ENCODE results near the gene IGF1R.

The IGF1R gene

DNA sequence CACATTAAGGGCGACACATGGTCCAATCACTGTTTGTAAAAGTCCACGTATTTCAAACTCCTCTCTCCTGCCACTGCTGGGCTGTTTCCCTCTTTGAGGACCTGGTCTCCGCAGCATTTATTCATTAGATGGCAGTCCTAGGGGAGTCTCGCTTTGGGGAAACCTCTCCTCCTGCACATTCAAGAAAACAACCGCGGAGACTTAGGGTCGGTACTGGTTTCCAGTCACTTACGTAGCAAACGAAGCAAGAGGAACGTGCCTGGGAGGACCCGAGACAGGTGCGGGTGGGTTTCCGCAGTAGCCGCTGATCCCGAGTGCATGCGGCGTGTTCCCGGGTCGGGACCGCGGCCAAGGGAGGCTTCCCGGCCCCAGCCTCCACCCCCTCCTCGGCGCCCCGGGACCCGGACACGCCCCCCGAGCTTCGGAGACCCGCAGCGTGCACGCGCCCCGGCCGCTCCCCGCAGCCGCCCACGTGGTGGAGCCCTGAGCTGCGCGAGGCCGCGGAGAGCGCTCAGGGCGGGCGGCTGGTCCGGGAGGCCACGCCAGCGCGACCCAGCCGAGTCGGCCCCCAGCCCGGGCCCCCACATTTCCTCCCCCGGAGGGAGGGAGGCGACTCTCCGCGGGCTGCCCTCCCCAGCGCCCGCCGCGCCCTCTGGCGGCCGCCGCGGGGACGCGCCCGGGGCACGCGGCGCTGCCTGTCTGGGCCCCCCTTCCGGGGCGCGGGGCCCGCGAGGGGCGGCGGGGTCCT lies 1.1 kb upstream of the IGF1R start:
- Histone ChIP-seq H3K36me3 (ENCODE audit: control insufficient read depth in 5 of 5, insufficient read depth in 5 of 5, low read length in 5 of 5) (no peaks in the 10 kb centered on the region), H3K27me3 (ENCODE audit: control insufficient read depth in 5 of 5, insufficient read depth in 4 of 5, low read length in 5 of 5) (peaks cover 4 to 31% (median 25%) of the 10 kb centered on the region in 5 donors), H3K4me1 (ENCODE audit: control insufficient read depth in 5 of 5, insufficient read depth in 5 of 5, low read length in 5 of 5) (peaks cover 0 to 32% (median 26%) of the 10 kb centered on the region in 5 donors), H3K9ac (ENCODE audit: low read length in 5 of 5) (peak overlapping the region in 2 of 5 donors; percentile 8 to 37), H3K4me3 (ENCODE audit: low read depth in 1 of 5, low read length in 5 of 5) (peak overlapping the region; percentile 68 to 80 (median 73)), H3K9me3 (ENCODE audit: control insufficient read depth in 5 of 5, low read length in 5 of 5) (no peaks in the 10 kb centered on the region), H3K27ac (ENCODE audit: low read depth, low read length) (no peak overlapping the region)

DNA sequence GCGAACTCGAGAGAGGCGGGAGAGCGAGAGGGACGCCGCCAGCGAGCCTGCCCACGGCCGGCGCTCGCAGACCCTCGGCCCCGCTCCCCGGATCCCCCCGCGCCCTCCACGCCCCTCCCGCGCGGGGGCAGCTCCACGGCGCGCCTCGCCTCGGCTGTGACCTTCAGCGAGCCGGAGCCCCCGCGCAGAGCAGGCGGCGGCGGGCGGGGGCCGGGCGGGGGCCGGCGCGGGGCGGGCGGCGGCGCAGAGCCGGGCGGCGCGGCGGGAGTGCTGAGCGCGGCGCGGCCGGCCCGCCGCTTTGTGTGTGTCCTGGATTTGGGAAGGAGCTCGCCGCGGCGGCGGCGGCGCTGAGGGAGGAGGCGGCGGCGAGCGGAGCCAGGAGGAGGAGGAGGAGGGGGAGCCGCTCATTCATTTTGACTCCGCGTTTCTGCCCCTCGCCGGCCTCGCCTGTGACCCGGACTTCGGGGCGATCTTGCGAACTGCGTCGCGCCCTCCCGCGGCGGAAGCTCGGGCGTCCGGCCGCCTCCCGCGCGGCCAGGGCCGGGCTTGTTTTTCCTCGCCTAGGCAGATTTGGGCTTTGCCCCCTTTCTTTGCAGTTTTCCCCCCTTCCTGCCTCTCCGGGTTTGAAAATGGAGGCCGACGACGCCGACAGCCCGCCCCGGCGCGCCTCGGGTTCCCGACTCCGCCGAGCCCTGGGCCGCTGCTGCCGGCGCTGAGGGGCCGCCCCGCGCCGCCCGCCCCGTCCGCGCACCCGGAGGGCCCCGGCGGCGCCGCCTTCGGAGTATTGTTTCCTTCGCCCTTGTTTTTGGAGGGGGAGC lies 524 bp downstream of the IGF1R start:
- H3K27ac ChIP-seq (ENCODE audit: low read depth, low read length): no peak overlapping the region
- peak overlapping the region in 4 of 5 donors; percentile 22 to 77 (median 46) for H3K9ac ChIP-seq (ENCODE audit: low read length in 5 of 5)
- H3K4me3 ChIP-seq (ENCODE audit: low read depth in 1 of 5, low read length in 5 of 5): peak overlapping the region in 4 of 5 donors; percentile 68 to 80 (median 75)
- H3K27me3 ChIP-seq (ENCODE audit: control insufficient read depth in 5 of 5, insufficient read depth in 4 of 5, low read length in 5 of 5): peaks cover 4 to 33% (median 23%) of the 10 kb centered on the region in 5 donors
- H3K9me3 ChIP-seq (ENCODE audit: control insufficient read depth in 5 of 5, low read length in 5 of 5): no peaks in the 10 kb centered on the region
- no peaks in the 10 kb centered on the region for H3K36me3 ChIP-seq (ENCODE audit: control insufficient read depth in 5 of 5, insufficient read depth in 5 of 5, low read length in 5 of 5)
- peaks cover 0 to 37% (median 28%) of the 10 kb centered on the region in 5 donors for H3K4me1 ChIP-seq (ENCODE audit: control insufficient read depth in 5 of 5, insufficient read depth in 5 of 5, low read length in 5 of 5)

DNA sequence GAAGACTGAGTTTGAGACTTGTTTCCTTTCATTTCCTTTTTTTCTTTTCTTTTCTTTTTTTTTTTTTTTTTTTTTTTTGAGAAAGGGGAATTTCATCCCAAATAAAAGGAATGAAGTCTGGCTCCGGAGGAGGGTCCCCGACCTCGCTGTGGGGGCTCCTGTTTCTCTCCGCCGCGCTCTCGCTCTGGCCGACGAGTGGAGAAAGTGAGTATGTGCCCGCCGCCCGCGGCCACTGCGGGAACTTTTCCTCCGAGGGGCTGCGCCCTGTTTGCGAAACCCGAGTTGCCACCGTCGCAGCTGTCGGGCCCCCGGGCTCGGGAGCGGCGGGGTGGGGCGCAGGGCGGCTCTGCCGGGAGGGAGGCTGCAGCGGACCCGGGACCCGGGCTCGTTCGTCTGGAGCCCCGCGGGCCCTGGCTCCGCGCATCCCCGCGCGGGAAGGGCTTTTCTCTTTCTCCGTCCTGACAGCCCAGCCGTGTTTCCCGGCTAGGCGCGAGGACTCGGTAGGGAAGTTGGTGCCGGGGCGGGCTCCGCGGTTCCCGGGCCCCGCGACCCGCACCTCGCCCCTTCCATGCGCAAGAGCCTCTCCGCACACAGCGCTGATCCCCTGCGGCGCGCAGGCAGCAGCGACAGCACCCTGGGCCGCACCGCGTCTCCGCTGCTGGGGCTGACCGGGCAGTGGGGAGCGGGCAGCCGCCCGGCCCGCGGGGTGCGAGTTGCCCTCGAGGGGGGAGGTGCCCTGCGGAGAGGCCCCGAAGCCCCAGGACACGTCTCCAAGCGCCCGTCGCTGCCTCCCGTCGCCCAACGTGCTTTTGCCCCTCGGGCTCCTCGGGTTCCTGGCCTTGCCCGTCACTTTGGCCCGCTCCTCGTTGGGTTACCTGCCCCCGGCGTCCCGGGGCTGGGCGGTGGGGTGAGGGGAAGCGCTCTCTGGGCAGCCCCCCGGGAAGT lies 1.4 kb downstream of the IGF1R start:
- Histone ChIP-seq H3K27ac (ENCODE audit: low read depth, low read length) (peak overlapping the region; percentile 30), H3K4me3 (ENCODE audit: low read depth in 1 of 5, low read length in 5 of 5) (peak overlapping the region in 4 of 5 donors; percentile 68 to 80 (median 75)), H3K27me3 (ENCODE audit: control insufficient read depth in 5 of 5, insufficient read depth in 4 of 5, low read length in 5 of 5) (peaks cover 4 to 33% (median 16%) of the 10 kb centered on the region in 5 donors), H3K9ac (ENCODE audit: low read length in 5 of 5) (peak overlapping the region in 3 of 5 donors; percentile 22 to 74 (median 60)), H3K9me3 (ENCODE audit: control insufficient read depth in 5 of 5, low read length in 5 of 5) (no peaks in the 10 kb centered on the region), H3K4me1 (ENCODE audit: control insufficient read depth in 5 of 5, insufficient read depth in 5 of 5, low read length in 5 of 5) (peaks cover 0 to 40% (median 28%) of the 10 kb centered on the region in 5 donors), H3K36me3 (ENCODE audit: control insufficient read depth in 5 of 5, insufficient read depth in 5 of 5, low read length in 5 of 5) (no peaks in the 10 kb centered on the region)

DNA sequence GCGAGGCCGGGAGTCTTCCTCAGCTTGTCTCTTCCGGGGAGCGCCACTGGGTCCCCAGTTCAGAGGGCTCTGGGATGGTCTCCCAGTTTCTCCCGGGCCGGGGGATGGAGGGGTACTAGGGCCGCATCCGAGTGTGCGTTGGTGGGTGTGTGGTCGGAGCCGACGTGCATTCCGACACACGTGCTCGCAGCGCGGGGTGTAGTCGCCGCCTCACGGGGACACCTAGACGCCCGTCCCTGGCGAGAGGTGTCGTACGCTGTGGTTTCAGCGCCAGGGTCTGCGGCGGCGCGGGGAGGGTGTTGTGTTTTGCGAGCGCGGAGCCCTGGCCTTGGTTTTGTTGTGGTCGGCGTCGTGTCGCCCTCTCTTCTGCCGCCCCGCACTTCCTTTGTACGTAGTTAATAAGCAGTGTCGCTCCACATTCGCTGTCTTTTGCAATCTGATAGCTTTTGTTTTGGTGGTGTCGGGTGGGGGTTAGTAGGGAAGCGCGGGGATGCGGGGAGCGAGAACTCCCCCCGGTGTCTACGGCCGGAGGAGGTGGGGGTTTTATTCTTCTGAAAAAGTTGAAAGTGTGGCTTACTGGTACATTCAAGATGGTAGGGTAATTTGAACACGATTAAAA lies 2.2 kb downstream of the IGF1R start:
- no peaks in the 10 kb centered on the region for H3K36me3 ChIP-seq (ENCODE audit: control insufficient read depth in 5 of 5, insufficient read depth in 5 of 5, low read length in 5 of 5)
- no peaks in the 10 kb centered on the region for H3K9me3 ChIP-seq (ENCODE audit: control insufficient read depth in 5 of 5, low read length in 5 of 5)
- peak overlapping the region; percentile 64 to 80 (median 74) for H3K4me3 ChIP-seq (ENCODE audit: low read depth in 1 of 5, low read length in 5 of 5)
- peak overlapping the region; percentile 50 for H3K27ac ChIP-seq (ENCODE audit: low read depth, low read length)
- peaks cover 4 to 33% (median 16%) of the 10 kb centered on the region in 5 donors for H3K27me3 ChIP-seq (ENCODE audit: control insufficient read depth in 5 of 5, insufficient read depth in 4 of 5, low read length in 5 of 5)
- peaks cover 0 to 42% (median 28%) of the 10 kb centered on the region in 5 donors for H3K4me1 ChIP-seq (ENCODE audit: control insufficient read depth in 5 of 5, insufficient read depth in 5 of 5, low read length in 5 of 5)
- peak overlapping the region in 4 of 5 donors; percentile 13 to 74 (median 41) for H3K9ac ChIP-seq (ENCODE audit: low read length in 5 of 5)

- Histone ChIP-seq H3K4me3 (ENCODE audit: low read depth in 1 of 5, low read length in 5 of 5) (peak overlapping the region; percentile 64 to 80 (median 74)), H3K9me3 (ENCODE audit: control insufficient read depth in 5 of 5, low read length in 5 of 5) (no peaks in the 10 kb centered on the region), H3K4me1 (ENCODE audit: control insufficient read depth in 5 of 5, insufficient read depth in 5 of 5, low read length in 5 of 5) (peaks cover 0 to 42% (median 28%) of the 10 kb centered on the region in 5 donors), H3K9ac (ENCODE audit: low read length in 5 of 5) (peak overlapping the region; percentile 13 to 74 (median 28)), H3K27me3 (ENCODE audit: control insufficient read depth in 5 of 5, insufficient read depth in 4 of 5, low read length in 5 of 5) (peaks cover 4 to 30% (median 16%) of the 10 kb centered on the region in 5 donors), H3K36me3 (ENCODE audit: control insufficient read depth in 5 of 5, insufficient read depth in 5 of 5, low read length in 5 of 5) (no peaks in the 10 kb centered on the region), H3K27ac (ENCODE audit: low read depth, low read length) (peak overlapping the region; percentile 50)
Measured at GRCh38 chr15:98651036-98651481, 2.7 kb downstream of the IGF1R start.

DNA sequence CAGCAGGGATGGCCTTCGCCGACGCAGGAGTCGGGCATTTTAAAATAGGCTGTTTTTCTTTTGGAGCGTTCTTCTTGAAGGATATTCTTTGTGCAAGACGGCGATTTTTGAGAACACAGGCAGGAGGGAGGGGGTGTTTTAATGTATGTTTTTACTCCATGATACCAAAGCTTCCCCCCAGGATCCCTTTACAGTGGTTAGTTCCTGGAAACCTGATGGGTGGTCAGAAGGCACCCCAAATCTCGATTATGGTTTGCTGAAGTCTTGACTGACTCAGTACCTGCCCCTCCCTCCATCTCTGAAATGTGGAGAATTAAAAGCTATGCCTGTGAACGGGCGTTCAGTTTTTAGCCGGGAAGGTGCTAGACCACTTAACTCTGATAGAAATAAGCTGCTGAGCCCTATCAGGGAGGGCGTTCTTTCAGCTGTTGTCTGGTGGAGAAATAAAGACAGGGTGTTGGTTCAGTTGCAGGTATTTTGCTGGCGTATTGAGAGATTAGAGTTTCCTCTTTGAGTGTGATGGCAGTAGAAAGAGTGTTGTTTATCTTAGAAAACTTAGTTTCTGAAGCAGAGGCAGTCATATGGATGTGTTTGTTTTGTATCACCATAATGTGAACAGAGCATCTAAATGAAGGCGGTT lies 3.4 kb downstream of the IGF1R start:
- Histone ChIP-seq H3K4me3 (ENCODE audit: low read depth in 1 of 5, low read length in 5 of 5) (peak overlapping the region in 4 of 5 donors; percentile 64 to 80 (median 75)), H3K9me3 (ENCODE audit: control insufficient read depth in 5 of 5, low read length in 5 of 5) (no peaks in the 10 kb centered on the region), H3K4me1 (ENCODE audit: control insufficient read depth in 5 of 5, insufficient read depth in 5 of 5, low read length in 5 of 5) (peaks cover 0 to 42% (median 28%) of the 10 kb centered on the region in 5 donors), H3K27me3 (ENCODE audit: control insufficient read depth in 5 of 5, insufficient read depth in 4 of 5, low read length in 5 of 5) (peaks cover 4 to 27% (median 16%) of the 10 kb centered on the region in 5 donors), H3K27ac (ENCODE audit: low read depth, low read length) (no peak overlapping the region), H3K9ac (ENCODE audit: low read length in 5 of 5) (peak overlapping the region in 2 of 5 donors; percentile 20 to 28), H3K36me3 (ENCODE audit: control insufficient read depth in 5 of 5, insufficient read depth in 5 of 5, low read length in 5 of 5) (no peaks in the 10 kb centered on the region)

DNA sequence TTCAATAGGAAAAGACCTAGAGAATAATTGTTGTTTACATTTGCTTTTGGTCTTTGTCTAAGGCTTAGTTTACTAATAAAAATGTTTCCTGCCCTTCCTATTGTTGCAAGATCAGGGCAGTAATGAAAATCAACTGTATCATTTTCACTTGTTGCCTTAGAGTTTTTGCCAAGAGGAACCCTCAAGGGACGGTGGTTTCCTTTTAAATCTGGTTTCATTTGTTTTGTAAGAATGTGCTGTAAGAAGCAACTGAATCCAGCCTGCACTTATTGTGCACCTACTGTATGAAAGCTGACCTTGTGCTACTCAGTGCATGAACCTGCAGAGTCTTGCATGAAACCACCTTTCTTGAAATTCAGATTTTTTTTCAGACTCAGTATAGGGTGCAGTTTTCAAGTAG lies 5.3 kb downstream of the IGF1R start:
- Histone ChIP-seq H3K4me3 (ENCODE audit: low read depth in 1 of 5, low read length in 5 of 5) (no peak overlapping the region), H3K27ac (ENCODE audit: low read depth, low read length) (no peak overlapping the region), H3K4me1 (ENCODE audit: control insufficient read depth in 5 of 5, insufficient read depth in 5 of 5, low read length in 5 of 5) (peaks cover 0 to 35% (median 23%) of the 10 kb centered on the region in 5 donors), H3K27me3 (ENCODE audit: control insufficient read depth in 5 of 5, insufficient read depth in 4 of 5, low read length in 5 of 5) (peaks cover 4 to 22% (median 16%) of the 10 kb centered on the region in 5 donors), H3K9me3 (ENCODE audit: control insufficient read depth in 5 of 5, low read length in 5 of 5) (no peaks in the 10 kb centered on the region), H3K9ac (ENCODE audit: low read length in 5 of 5) (no peak overlapping the region), H3K36me3 (ENCODE audit: control insufficient read depth in 5 of 5, insufficient read depth in 5 of 5, low read length in 5 of 5) (no peaks in the 10 kb centered on the region)

- Histone ChIP-seq H3K9ac (ENCODE audit: low read length in 5 of 5) (no peak overlapping the region), H3K4me3 (ENCODE audit: low read depth in 1 of 5, low read length in 5 of 5) (no peak overlapping the region), H3K27ac (ENCODE audit: low read depth, low read length) (no peak overlapping the region), H3K4me1 (ENCODE audit: control insufficient read depth in 5 of 5, insufficient read depth in 5 of 5, low read length in 5 of 5) (peaks cover 0 to 39% (median 20%) of the 10 kb centered on the region in 5 donors), H3K36me3 (ENCODE audit: control insufficient read depth in 5 of 5, insufficient read depth in 5 of 5, low read length in 5 of 5) (no peaks in the 10 kb centered on the region), H3K9me3 (ENCODE audit: control insufficient read depth in 5 of 5, low read length in 5 of 5) (no peaks in the 10 kb centered on the region), H3K27me3 (ENCODE audit: control insufficient read depth in 5 of 5, insufficient read depth in 4 of 5, low read length in 5 of 5) (peaks cover 4 to 22% (median 14%) of the 10 kb centered on the region in 5 donors)
Measured at GRCh38 chr15:98654790-98655360, 6.5 kb downstream of the IGF1R start.
